ENCODE results near the gene DPP7. TPM values are rescaled to one million over a fixed set of nuclear protein-coding genes. Genes with fewer than 3 reads are reported as not detected.

DPP7 gene
- total RNA-seq = 100 to 1,000 TPM; 267 to 289 TPM

GRCh38 chr9:137114613-137115393 is at the start of gene DPP7:
Gene DPP7, minus strand, starts transcription at chr9:137114733. Its CDS starts 20 bp downstream, at chr9:137114713.
- Mint-ChIP-seq H3K4me1 (peaks cover 12% of the 10 kb centered on the region), H3K4me3 (peak within 1 kb of the TSS; percentile 83), H3K27me3 (no peaks in the 10 kb centered on the region), H3K9me3 (no peaks in the 10 kb centered on the region), H3K27ac (peak within 1 kb of the TSS; percentile 84), H3K36me3 (peaks cover 11% of the 10 kb centered on the region)
- DNase-seq = peak; percentile 88

GRCh38 chr9:137163805-137164204 is 49.3 kb upstream of the DPP7 start:
- no peak overlapping the region for H3K4me3 Mint-ChIP-seq
- H3K27me3 Mint-ChIP-seq = peaks cover 74% of the 10 kb centered on the region
- no peak overlapping the region for H3K27ac Mint-ChIP-seq
- peaks cover 8% of the 10 kb centered on the region for H3K4me1 Mint-ChIP-seq
- no peaks in the 10 kb centered on the region for H3K9me3 Mint-ChIP-seq
- no peaks in the 10 kb centered on the region for H3K36me3 Mint-ChIP-seq
- no peak for DNase-seq

- Mint-ChIP-seq H3K27ac (no peak overlapping the region), H3K36me3 (no peaks in the 10 kb centered on the region), H3K4me3 (no peak overlapping the region), H3K4me1 (peaks cover 9% of the 10 kb centered on the region), H3K27me3 (peaks cover 74% of the 10 kb centered on the region), H3K9me3 (no peaks in the 10 kb centered on the region)
- no peak for DNase-seq
These were observed 48.8 kb upstream of the DPP7 start for GRCh38 chr9:137163365-137163715.

GRCh38 chr9:137162505-137163364 is 48.2 kb upstream of the DPP7 start:
- no peaks in the 10 kb centered on the region for H3K36me3 Mint-ChIP-seq
- no peak overlapping the region for H3K27ac Mint-ChIP-seq
- no peak for DNase-seq
- peaks cover 13% of the 10 kb centered on the region for H3K4me1 Mint-ChIP-seq
- no peak overlapping the region for H3K4me3 Mint-ChIP-seq
- no peaks in the 10 kb centered on the region for H3K9me3 Mint-ChIP-seq
- peaks cover 79% of the 10 kb centered on the region for H3K27me3 Mint-ChIP-seq

GRCh38 chr9:137161558-137162486 is 47.3 kb upstream of the DPP7 start:
- H3K4me3 Mint-ChIP-seq = no peak overlapping the region
- no peaks in the 10 kb centered on the region for H3K9me3 Mint-ChIP-seq
- no peak overlapping the region for H3K27ac Mint-ChIP-seq
- peaks cover 82% of the 10 kb centered on the region for H3K27me3 Mint-ChIP-seq
- peaks cover 13% of the 10 kb centered on the region for H3K4me1 Mint-ChIP-seq
- DNase-seq = no peak
- no peaks in the 10 kb centered on the region for H3K36me3 Mint-ChIP-seq

GRCh38 chr9:137160716-137161557 is 46.4 kb upstream of the DPP7 start:
- DNase-seq = no peak
- no peaks in the 10 kb centered on the region for H3K9me3 Mint-ChIP-seq
- no peak overlapping the region for H3K4me3 Mint-ChIP-seq
- H3K4me1 Mint-ChIP-seq = peaks cover 13% of the 10 kb centered on the region
- H3K27me3 Mint-ChIP-seq = peaks cover 76% of the 10 kb centered on the region
- no peaks in the 10 kb centered on the region for H3K36me3 Mint-ChIP-seq
- H3K27ac Mint-ChIP-seq = no peak overlapping the region

- DNase-seq = no peak
- no peaks in the 10 kb centered on the region for H3K9me3 Mint-ChIP-seq
- H3K27ac Mint-ChIP-seq = no peak overlapping the region
- H3K4me3 Mint-ChIP-seq = no peak overlapping the region
- H3K4me1 Mint-ChIP-seq = peaks cover 13% of the 10 kb centered on the region
- H3K27me3 Mint-ChIP-seq = peaks cover 75% of the 10 kb centered on the region
- no peaks in the 10 kb centered on the region for H3K36me3 Mint-ChIP-seq
These were observed 45.5 kb upstream of the DPP7 start for GRCh38 chr9:137160054-137160425.

- DNase-seq = no peak
- peaks cover 70% of the 10 kb centered on the region for H3K27me3 Mint-ChIP-seq
- no peaks in the 10 kb centered on the region for H3K36me3 Mint-ChIP-seq
- H3K4me1 Mint-ChIP-seq = peaks cover 13% of the 10 kb centered on the region
- H3K27ac Mint-ChIP-seq = no peak overlapping the region
- H3K9me3 Mint-ChIP-seq = no peaks in the 10 kb centered on the region
- H3K4me3 Mint-ChIP-seq = no peak overlapping the region
These were observed 44.8 kb upstream of the DPP7 start for GRCh38 chr9:137159105-137160053.

- Mint-ChIP-seq H3K4me1 (peaks cover 13% of the 10 kb centered on the region), H3K27me3 (peaks cover 66% of the 10 kb centered on the region), H3K27ac (no peak overlapping the region), H3K36me3 (no peaks in the 10 kb centered on the region), H3K4me3 (no peak overlapping the region), H3K9me3 (no peaks in the 10 kb centered on the region)
- DNase-seq = no peak
These were observed 44.1 kb upstream of the DPP7 start for GRCh38 chr9:137158625-137159024.

- Mint-ChIP-seq H3K4me1 (peaks cover 13% of the 10 kb centered on the region), H3K9me3 (no peaks in the 10 kb centered on the region), H3K27me3 (peaks cover 59% of the 10 kb centered on the region), H3K27ac (no peak overlapping the region), H3K4me3 (no peak overlapping the region), H3K36me3 (no peaks in the 10 kb centered on the region)
- no peak for DNase-seq
These were observed 43.3 kb upstream of the DPP7 start for GRCh38 chr9:137157618-137158415.

- Mint-ChIP-seq H3K4me3 (peak overlapping the region; percentile 11), H3K36me3 (no peaks in the 10 kb centered on the region), H3K27ac (no peak overlapping the region), H3K4me1 (peaks cover 13% of the 10 kb centered on the region), H3K9me3 (no peaks in the 10 kb centered on the region), H3K27me3 (peaks cover 55% of the 10 kb centered on the region)
- DNase-seq = peak; percentile 66
These were observed 42.2 kb upstream of the DPP7 start for GRCh38 chr9:137156567-137157375.

GRCh38 chr9:137152844-137153405 is 38.4 kb upstream of the DPP7 start:
- H3K9me3 Mint-ChIP-seq = no peaks in the 10 kb centered on the region
- H3K27ac Mint-ChIP-seq = no peak overlapping the region
- DNase-seq = no peak
- peaks cover 17% of the 10 kb centered on the region for H3K27me3 Mint-ChIP-seq
- no peaks in the 10 kb centered on the region for H3K36me3 Mint-ChIP-seq
- H3K4me3 Mint-ChIP-seq = no peak overlapping the region
- no peaks in the 10 kb centered on the region for H3K4me1 Mint-ChIP-seq

All from activated naive CD8-positive, alpha-beta T cell treated with anti-CD3 and anti-CD28 coated beads for 36 hours (primary cell).